IgD-negative memory B cell (primary cell): ENCODE measurements around the gene AMIGO2. TPM values are rescaled to one million over a fixed set of nuclear protein-coding genes. Genes with fewer than 3 reads are reported as not detected.

Experiments used
- H3K27ac Mint-ChIP-seq, 3 donors: one replicate each; pipeline ENCODE4 v1.8.0; 2020 to 2022; ENCODE audit warnings: mild to moderate bottlenecking in 3 of 3, mixed read lengths in 3 of 3, moderate library complexity in 1 of 3
- H3K27me3 Mint-ChIP-seq: one replicate; pipeline ENCODE4 v1.8.0; 2021; ENCODE audit warnings: mixed read lengths
- H3K36me3 Mint-ChIP-seq: one replicate; pipeline ENCODE4 v1.8.0; 2020; ENCODE audit warnings: mild to moderate bottlenecking, mixed read lengths
- H3K4me1 Mint-ChIP-seq, 3 donors: one replicate each; pipeline ENCODE4 v1.8.0; 2020 to 2022; ENCODE audit warnings: mixed read lengths in 3 of 3, mild to moderate bottlenecking in 1 of 3
- H3K4me3 Mint-ChIP-seq, 4 donors: one replicate each; pipeline ENCODE4 v1.8.0; 2020 to 2022; ENCODE audit warnings: mild to moderate bottlenecking in 4 of 4, mixed read lengths in 4 of 4, moderate library complexity in 3 of 4
- H3K9me3 Mint-ChIP-seq, 3 donors: one replicate each; pipeline ENCODE4 v1.8.0; 2020 to 2021; ENCODE audit warnings: mixed read lengths in 3 of 3, mild to moderate bottlenecking in 1 of 3
- polyA plus RNA-seq: library from polyadenylated mRNA; unstranded; fragments of 300-500 nt; fragmentation: Illumina TruSeq; gene quantifications from one replicate; pipeline ENCODE4 v1.2.3, GENCODE V29; 2021

Gene AMIGO2
- polyA plus RNA-seq, 1 donor from 2014 or later: 7.4 TPM

DNA sequence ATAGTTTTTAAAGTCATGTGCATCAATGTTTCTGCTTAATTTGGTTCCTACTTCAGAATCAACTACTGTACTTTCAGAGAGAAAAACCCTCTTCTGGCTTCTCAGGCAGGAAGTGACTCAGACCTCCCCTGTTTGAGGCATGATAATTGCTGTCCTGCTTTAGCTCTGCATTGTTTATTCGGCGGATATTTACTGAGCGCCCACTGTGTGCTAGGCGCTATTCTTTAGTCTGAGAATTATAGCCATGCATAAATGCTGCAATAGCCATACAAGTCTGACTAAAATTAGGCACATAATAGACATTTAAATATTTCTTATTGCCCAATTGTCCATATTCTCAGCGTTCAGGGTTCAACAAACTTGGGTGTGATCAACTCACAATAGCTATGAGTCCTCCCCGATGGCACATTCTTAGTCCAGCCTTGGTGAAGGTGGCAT lies 6.1 kb upstream of the AMIGO2 start:
- Mint-ChIP-seq H3K4me1 (peaks cover 54 to 58% (median 56%) of the 10 kb centered on the region in 3 donors), H3K27me3 (no peaks in the 10 kb centered on the region), H3K36me3 (peaks cover 4% of the 10 kb centered on the region), H3K27ac (peak overlapping the region in 1 of 3 donors; percentile 22), H3K4me3 (peak overlapping the region; percentile 17 to 79 (median 33)), H3K9me3 (peaks cover 0 to 4% (median under 1%) of the 10 kb centered on the region in 3 donors)

GRCh38 chr12:47084172-47084571 lies 4.4 kb upstream of the AMIGO2 start:
- Mint-ChIP-seq H3K4me1 (peaks cover 55 to 64% (median 59%) of the 10 kb centered on the region in 3 donors), H3K4me3 (peak overlapping the region in 3 of 4 donors; percentile 17 to 79 (median 59)), H3K36me3 (no peaks in the 10 kb centered on the region), H3K27ac (peak overlapping the region in 2 of 3 donors; percentile 27 to 74), H3K27me3 (no peaks in the 10 kb centered on the region), H3K9me3 (no peaks in the 10 kb centered on the region)

GRCh38 chr12:47082796-47083621 lies 3.2 kb upstream of the AMIGO2 start:
- Mint-ChIP-seq H3K27me3 (no peaks in the 10 kb centered on the region), H3K9me3 (no peaks in the 10 kb centered on the region), H3K36me3 (no peaks in the 10 kb centered on the region), H3K4me3 (peak overlapping the region in 2 of 4 donors; percentile 65 to 98), H3K4me1 (peaks cover 64 to 74% (median 67%) of the 10 kb centered on the region in 3 donors), H3K27ac (peak overlapping the region; percentile 55 to 74 (median 58))

DNA sequence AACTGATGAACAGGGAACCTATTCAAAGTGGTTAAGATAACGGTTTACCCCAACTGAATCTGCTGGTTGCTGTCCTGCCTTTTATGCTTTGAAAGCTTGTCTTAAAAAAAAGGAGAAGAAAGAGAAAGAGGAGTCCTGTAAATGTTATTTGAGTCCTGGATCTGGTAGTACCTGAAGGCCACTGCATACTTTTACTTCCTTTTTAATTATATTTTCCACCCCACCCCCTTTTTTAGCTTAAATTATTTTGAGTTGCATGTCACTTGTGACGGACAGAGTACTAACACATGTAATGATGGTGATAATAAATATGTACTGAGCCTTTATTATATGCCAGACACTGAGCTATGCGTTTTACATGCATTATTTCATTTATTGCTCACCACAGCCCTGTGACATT lies 2.5 kb upstream of the AMIGO2 start:
- H3K27ac Mint-ChIP-seq: peak overlapping the region in 2 of 3 donors; percentile 58 to 97
- H3K9me3 Mint-ChIP-seq: no peaks in the 10 kb centered on the region
- peaks cover 70 to 75% (median 74%) of the 10 kb centered on the region in 3 donors for H3K4me1 Mint-ChIP-seq
- H3K4me3 Mint-ChIP-seq: peak overlapping the region in 2 of 4 donors; percentile 6 to 98
- no peaks in the 10 kb centered on the region for H3K27me3 Mint-ChIP-seq
- H3K36me3 Mint-ChIP-seq: no peaks in the 10 kb centered on the region

GRCh38 chr12:47080725-47081502 lies 1.2 kb upstream of the AMIGO2 start:
- no peaks in the 10 kb centered on the region for H3K36me3 Mint-ChIP-seq
- H3K27me3 Mint-ChIP-seq: no peaks in the 10 kb centered on the region
- H3K4me1 Mint-ChIP-seq: peaks cover 69 to 72% (median 70%) of the 10 kb centered on the region in 3 donors
- peak overlapping the region; percentile 96 to 98 (median 98) for H3K4me3 Mint-ChIP-seq
- H3K27ac Mint-ChIP-seq: peak overlapping the region; percentile 58 to 97 (median 94)
- H3K9me3 Mint-ChIP-seq: no peaks in the 10 kb centered on the region

DNA sequence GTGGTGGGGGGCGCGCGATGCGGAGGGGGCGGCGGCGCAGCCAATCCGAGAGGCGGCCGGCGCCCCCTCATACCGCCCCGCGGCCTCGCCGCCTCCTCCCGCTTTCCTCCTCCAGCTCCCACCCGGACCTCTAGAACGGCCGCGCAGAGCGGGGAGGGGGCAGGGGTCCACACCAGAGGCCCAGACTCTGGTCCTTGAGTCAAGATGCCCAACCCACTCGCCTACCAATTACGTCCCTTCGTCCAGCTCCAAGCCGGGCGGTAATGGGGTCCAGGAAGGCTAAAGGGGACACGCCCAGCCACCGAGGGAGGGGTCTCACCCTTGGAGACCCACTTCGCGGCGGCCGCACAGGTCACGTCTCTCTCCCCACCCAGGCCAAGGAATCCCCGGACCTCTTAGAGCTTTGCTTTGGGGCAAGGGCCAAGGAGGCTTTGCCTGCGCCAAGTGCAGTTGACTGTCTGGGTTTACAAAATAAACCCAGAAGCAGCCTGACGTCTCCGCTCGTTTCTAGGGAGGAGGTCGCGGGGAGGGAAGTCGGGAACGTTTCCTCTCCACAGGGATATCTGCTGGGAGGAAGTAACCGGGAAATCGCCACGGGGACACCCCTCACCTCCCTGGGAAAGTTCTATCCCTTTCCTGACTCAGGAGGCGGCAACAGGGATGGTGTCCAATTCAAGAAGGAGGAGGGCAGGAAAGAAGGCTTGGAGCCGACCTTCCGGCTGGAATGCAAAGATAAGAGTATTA lies 394 bp upstream of the AMIGO2 start:
- Mint-ChIP-seq H3K27me3 (no peaks in the 10 kb centered on the region), H3K4me3 (peak overlapping the region; percentile 96 to 98 (median 98)), H3K9me3 (no peaks in the 10 kb centered on the region), H3K36me3 (no peaks in the 10 kb centered on the region), H3K27ac (peak overlapping the region; percentile 58 to 97 (median 94)), H3K4me1 (peaks cover 61 to 64% (median 62%) of the 10 kb centered on the region in 3 donors)

DNA sequence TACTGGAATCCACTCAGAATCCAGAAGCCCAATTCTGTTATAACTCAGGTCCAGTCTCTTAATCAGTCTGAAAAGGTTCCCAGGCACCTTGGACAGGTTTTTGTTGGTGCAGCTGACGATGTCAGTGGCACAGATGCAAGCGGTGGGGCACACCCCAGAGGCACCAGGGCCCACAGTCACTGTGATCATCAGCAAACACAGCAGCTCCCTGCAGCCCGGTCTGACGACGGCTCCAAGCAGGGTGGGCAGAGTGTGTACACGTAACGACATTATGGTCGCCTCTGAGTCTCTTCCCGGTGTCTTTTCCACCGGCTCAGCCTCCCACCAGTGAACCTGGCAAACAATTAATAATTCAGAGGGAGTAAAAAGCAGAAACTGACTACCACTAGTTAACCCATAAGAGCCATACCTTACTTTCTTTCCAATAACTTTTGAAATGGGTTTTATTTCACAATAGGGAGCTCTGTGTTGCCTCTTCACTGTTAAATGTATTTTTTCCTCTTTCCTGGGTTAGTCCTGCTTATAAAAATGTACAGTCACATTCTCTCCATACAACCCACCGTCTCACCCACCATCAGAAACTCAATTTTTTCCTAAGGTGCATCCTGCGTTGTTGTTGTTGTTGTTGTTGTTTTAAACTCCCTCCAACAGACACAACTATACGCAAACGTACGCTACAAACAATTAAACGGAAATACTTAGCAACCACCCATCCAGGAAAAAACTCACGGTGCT lies 859 bp downstream of the AMIGO2 start:
- H3K27me3 Mint-ChIP-seq: no peaks in the 10 kb centered on the region
- H3K4me1 Mint-ChIP-seq: peaks cover 50 to 53% (median 51%) of the 10 kb centered on the region in 3 donors
- no peaks in the 10 kb centered on the region for H3K36me3 Mint-ChIP-seq
- H3K4me3 Mint-ChIP-seq: peak overlapping the region; percentile 92 to 98 (median 94)
- H3K9me3 Mint-ChIP-seq: no peaks in the 10 kb centered on the region
- H3K27ac Mint-ChIP-seq: peak overlapping the region; percentile 59 to 91 (median 85)

- Mint-ChIP-seq H3K4me3 (peak overlapping the region in 2 of 4 donors; percentile 71 to 93), H3K27ac (peak overlapping the region in 1 of 3 donors; percentile 91), H3K36me3 (no peaks in the 10 kb centered on the region), H3K27me3 (no peaks in the 10 kb centered on the region), H3K9me3 (no peaks in the 10 kb centered on the region), H3K4me1 (peaks cover 41 to 44% (median 43%) of the 10 kb centered on the region in 3 donors)
Measured at GRCh38 chr12:47078086-47078395, 1.7 kb downstream of the AMIGO2 start.

GRCh38 chr12:47077206-47078085 lies 2.3 kb downstream of the AMIGO2 start:
- Mint-ChIP-seq H3K36me3 (no peaks in the 10 kb centered on the region), H3K27me3 (no peaks in the 10 kb centered on the region), H3K4me1 (peaks cover 35 to 38% (median 37%) of the 10 kb centered on the region in 3 donors), H3K4me3 (peak overlapping the region in 2 of 4 donors; percentile 71 to 93), H3K9me3 (no peaks in the 10 kb centered on the region), H3K27ac (peak overlapping the region in 1 of 3 donors; percentile 67)

- peak overlapping the region in 1 of 4 donors; percentile 32 for H3K4me3 Mint-ChIP-seq
- H3K27me3 Mint-ChIP-seq: no peaks in the 10 kb centered on the region
- H3K27ac Mint-ChIP-seq: no peak overlapping the region
- H3K36me3 Mint-ChIP-seq: peaks cover 1% of the 10 kb centered on the region
- H3K9me3 Mint-ChIP-seq: no peaks in the 10 kb centered on the region
- peaks cover 22 to 23% (median 23%) of the 10 kb centered on the region in 3 donors for H3K4me1 Mint-ChIP-seq
Measured at GRCh38 chr12:47075192-47076084, 4.3 kb downstream of the AMIGO2 start.

- Mint-ChIP-seq H3K27me3 (no peaks in the 10 kb centered on the region), H3K27ac (no peak overlapping the region), H3K4me1 (peaks cover 19 to 23% (median 22%) of the 10 kb centered on the region in 3 donors), H3K9me3 (no peaks in the 10 kb centered on the region), H3K4me3 (peak overlapping the region in 1 of 4 donors; percentile 32), H3K36me3 (peaks cover 1% of the 10 kb centered on the region)
Measured at GRCh38 chr12:47074757-47075156, 5.0 kb downstream of the AMIGO2 start.

GRCh38 chr12:47073951-47074350 lies 5.8 kb downstream of the AMIGO2 start:
- Mint-ChIP-seq H3K4me1 (peaks cover 14 to 19% (median 17%) of the 10 kb centered on the region in 3 donors), H3K36me3 (peaks cover 1% of the 10 kb centered on the region), H3K4me3 (no peak overlapping the region), H3K27me3 (no peaks in the 10 kb centered on the region), H3K9me3 (no peaks in the 10 kb centered on the region), H3K27ac (no peak overlapping the region)
